ENCODE data around the gene TOM1L2. TPM values are rescaled to one million over a fixed set of nuclear protein-coding genes. Genes with fewer than 3 reads are reported as not detected.

Gene TOM1L2
- total and polyA plus RNA-seq, 8 donors, result 13.3 to 154 (median 41.1) TPM

- Histone ChIP-seq H3K4me1 (peaks cover 0 to 21% (median 3%) of the 10 kb centered on the region in 4 donors), H3K9me3 (no peaks in the 10 kb centered on the region), H3K27ac (no peak overlapping the region), H3K27me3 (no peaks in the 10 kb centered on the region), H3K36me3 (peaks cover 30 to 89% (median 75%) of the 10 kb centered on the region in 4 donors), H3K4me3 (no peak overlapping the region)
- no peak for TF ChIP-seq EP300 (IDR thresholded peaks at IDR 0.05)
- TF ChIP-seq POLR2A (IDR thresholded peaks at IDR 0.05), result no peak
- TF ChIP-seq POLR2AphosphoS5 (IDR thresholded peaks at IDR 0.05), result no peak
- no peak for TF ChIP-seq CTCF (IDR thresholded peaks at IDR 0.05)
- DNase-seq, result no peak
- intact Hi-C loops (cut with DNase I; ENCODE audit: low total_unique reads), result no loop called here
- WGBS, 5 donors, result 88 to 95% (median 93%) methylated on average over 16 of the region's 16 CpGs
Measured at GRCh38 chr17:17884391-17885357, 87.5 kb downstream of the TOM1L2 start.

GRCh38 chr17:17883801-17884200 lies 88.4 kb downstream of the TOM1L2 start:
- 89 to 97% (median 92%) methylated on average over 3 of the region's 3 CpGs for WGBS, 5 donors
- Histone ChIP-seq H3K27me3 (no peaks in the 10 kb centered on the region), H3K4me3 (no peak overlapping the region), H3K36me3 (peaks cover 38 to 89% (median 75%) of the 10 kb centered on the region in 4 donors), H3K4me1 (peaks cover under 1 to 23% (median 9%) of the 10 kb centered on the region in 4 donors), H3K9me3 (no peaks in the 10 kb centered on the region), H3K27ac (no peak overlapping the region)
- TF ChIP-seq POLR2AphosphoS5 (IDR thresholded peaks at IDR 0.05) (no peak), EP300 (IDR thresholded peaks at IDR 0.05) (no peak), CTCF (IDR thresholded peaks at IDR 0.05) (no peak), POLR2A (IDR thresholded peaks at IDR 0.05) (no peak)
- intact Hi-C loops (cut with DNase I; ENCODE audit: low total_unique reads), result no loop called here
- DNase-seq, result no peak

- intact Hi-C loops (cut with DNase I; ENCODE audit: low total_unique reads), result no loop called here
- 68 to 88% (median 82%) methylated on average over 8 of the region's 8 CpGs for WGBS, 5 donors
- Histone ChIP-seq H3K4me1 (peaks cover 17 to 40% (median 24%) of the 10 kb centered on the region in 4 donors), H3K4me3 (no peak overlapping the region), H3K27me3 (no peaks in the 10 kb centered on the region), H3K27ac (no peak overlapping the region), H3K9me3 (no peaks in the 10 kb centered on the region), H3K36me3 (peaks cover 43 to 84% (median 73%) of the 10 kb centered on the region in 4 donors)
- DNase-seq, result no peak
- no peak for TF ChIP-seq POLR2A (IDR thresholded peaks at IDR 0.05)
- TF ChIP-seq CTCF (IDR thresholded peaks at IDR 0.05), result no peak
- no peak for TF ChIP-seq POLR2AphosphoS5 (IDR thresholded peaks at IDR 0.05)
- no peak for TF ChIP-seq EP300 (IDR thresholded peaks at IDR 0.05)
Measured at GRCh38 chr17:17882082-17882581, 90.1 kb downstream of the TOM1L2 start.

- WGBS, 5 donors, result 92 to 96% (median 93%) methylated on average over 8 of the region's 8 CpGs
- intact Hi-C loops (cut with DNase I; ENCODE audit: low total_unique reads), result no loop called here
- Histone ChIP-seq H3K4me3 (no peak overlapping the region), H3K27ac (peak overlapping the region in 1 of 5 donors; percentile 90), H3K27me3 (no peaks in the 10 kb centered on the region), H3K9me3 (no peaks in the 10 kb centered on the region), H3K36me3 (peaks cover 48 to 79% (median 74%) of the 10 kb centered on the region in 4 donors), H3K4me1 (peaks cover 28 to 45% (median 35%) of the 10 kb centered on the region in 4 donors)
- DNase-seq, result no peak
- TF ChIP-seq POLR2A (IDR thresholded peaks at IDR 0.05), result no peak
Measured at GRCh38 chr17:17880577-17881196, 91.5 kb downstream of the TOM1L2 start.

All from stomach (tissue), 9 donors.